SK-N-SH treated with all-trans-retinoic acid at 6 μM for 48 hours (cell line): ENCODE results near the gene LPAR5.

Experiments used
- ATAC-seq: fragments of 200-7000 bp; cut with Tn5 transposase; 3 replicates; pipeline ENCODE4 v1.9.1; 2020; ENCODE audit warnings: mild to moderate bottlenecking, moderate library complexity
- ARNTL ChIP-seq: fragments of 450-650 bp; formaldehyde crosslinking; IDR thresholded peaks from 2 replicates; pipeline ENCODE4 v1.5.0; 2020; ENCODE audit warnings: low read depth, mild to moderate bottlenecking, moderate library complexity, borderline replicate concordance
- BACH2 ChIP-seq: fragments of 250-450 bp; sonication (Bioruptor Pico); IDR thresholded peaks from 2 replicates; pipeline ENCODE4 v1.9.0; 2021; ENCODE audit warnings: mild to moderate bottlenecking, borderline replicate concordance
- CSDC2 ChIP-seq: fragments of 250-450 bp; sonication (Bioruptor Pico); IDR thresholded peaks from 2 replicates; pipeline ENCODE4 v1.5.0; 2020; ENCODE audit warnings: mild to moderate bottlenecking, moderate library complexity
- CSRNP3 ChIP-seq: fragments of 250-450 bp; sonication (Bioruptor Pico); IDR thresholded peaks from 2 replicates; pipeline ENCODE4 v1.5.1; 2021; ENCODE audit warnings: mild to moderate bottlenecking, moderate library complexity
- GLIS3 ChIP-seq: fragments of 250-450 bp; sonication (Bioruptor Pico); IDR thresholded peaks from 2 replicates; pipeline ENCODE4 v1.5.0; 2020; ENCODE audit warnings: mild to moderate bottlenecking, moderate library complexity
- ISL1 ChIP-seq: fragments of 250-450 bp; sonication (Bioruptor Pico); IDR thresholded peaks from 2 replicates; pipeline ENCODE4 v2.1.2; 2022; ENCODE audit warnings: mild to moderate bottlenecking, moderate library complexity
- PATZ1 ChIP-seq: fragments of 250-450 bp; sonication (Bioruptor Pico); IDR thresholded peaks from 2 replicates; pipeline ENCODE4 v1.8.0; 2020; ENCODE audit warnings: mild to moderate bottlenecking, moderate library complexity, borderline replicate concordance
- POU6F1 ChIP-seq: fragments of 250-450 bp; sonication (Bioruptor Pico); IDR thresholded peaks from 2 replicates; pipeline ENCODE4 v1.8.0; 2021; ENCODE audit warnings: low read depth, mild to moderate bottlenecking, moderate library complexity, borderline replicate concordance
- PPARA ChIP-seq: fragments of 250-450 bp; sonication (Bioruptor Pico); IDR thresholded peaks from 2 replicates; pipeline ENCODE4 v1.5.0; 2020; ENCODE audit warnings: mild to moderate bottlenecking, borderline replicate concordance
- SNAI2 ChIP-seq: fragments of 250-450 bp; sonication (Bioruptor Pico); IDR thresholded peaks from 2 replicates; pipeline ENCODE4 v1.5.0; 2020; ENCODE audit warnings: mild to moderate bottlenecking, moderate library complexity
- TCF4 ChIP-seq: fragments of 250-450 bp; sonication (Bioruptor Pico); IDR thresholded peaks from 2 replicates; pipeline ENCODE4 v1.8.0; 2021; ENCODE audit warnings: mild to moderate bottlenecking, moderate library complexity, borderline replicate concordance
- TSHZ2 ChIP-seq: fragments of 250-450 bp; sonication (Bioruptor Pico); IDR thresholded peaks from 2 replicates; pipeline ENCODE4 v1.5.0; 2020; ENCODE audit warnings: mild to moderate bottlenecking, moderate library complexity
- ZC3H10 ChIP-seq: fragments of 250-450 bp; sonication (Bioruptor Pico); IDR thresholded peaks from 2 replicates; pipeline ENCODE4 v1.5.1; 2021; ENCODE audit warnings: mild to moderate bottlenecking, moderate library complexity
- ZFP3 ChIP-seq: fragments of 250-450 bp; sonication (Bioruptor Pico); IDR thresholded peaks from 2 replicates; pipeline ENCODE4 v1.5.0; 2020; ENCODE audit warnings: mild to moderate bottlenecking, moderate library complexity
- ZFP30 ChIP-seq: fragments of 450-650 bp; formaldehyde crosslinking; IDR thresholded peaks from 2 replicates; pipeline ENCODE4 v1.5.0; 2022; ENCODE audit warnings: mild to moderate bottlenecking, moderate library complexity
- ZNF565 ChIP-seq: fragments of 450-650 bp; formaldehyde crosslinking; conservative IDR thresholded peaks from 2 replicates; pipeline ENCODE4 v1.5.0; 2020; ENCODE audit warnings: low read depth, mild to moderate bottlenecking, moderate library complexity
- ZNF70 ChIP-seq: fragments of 450-650 bp; formaldehyde crosslinking; IDR thresholded peaks from 2 replicates; pipeline ENCODE4 v1.5.0; 2020; ENCODE audit warnings: mild to moderate bottlenecking, moderate library complexity
- ZNF8 ChIP-seq: fragments of 450-650 bp; formaldehyde crosslinking; IDR thresholded peaks from 2 replicates; pipeline ENCODE4 v1.5.0; 2020; ENCODE audit warnings: mild to moderate bottlenecking, moderate library complexity

Gene LPAR5

GRCh38 chr12:6630736-6631135 lies 5.0 kb downstream of the LPAR5 start:
- TF ChIP-seq PATZ1 (CRISPR knock-in tag) (no peak), ARNTL (no peak), SNAI2 (CRISPR knock-in tag) (no peak), TCF4 (CRISPR knock-in tag) (peak; percentile 61; the same call in 1 of the 2 replicates), CSRNP3 (CRISPR knock-in tag) (no peak)
- no peak for ATAC-seq

- no peak for TF ChIP-seq CSRNP3 (CRISPR knock-in tag)
- no peak for TF ChIP-seq GLIS3
- TF ChIP-seq POU6F1 (CRISPR knock-in tag) = no peak
- TF ChIP-seq BACH2 = no peak
- TF ChIP-seq ZC3H10 (CRISPR knock-in tag) = no peak
- TF ChIP-seq ZFP30 (CRISPR knock-in tag) = no peak
- no peak for TF ChIP-seq TCF4 (CRISPR knock-in tag)
- no peak for TF ChIP-seq PPARA
- no peak for TF ChIP-seq ZNF8 (CRISPR knock-in tag)
- TF ChIP-seq ZFP3 (CRISPR knock-in tag) = no peak
- TF ChIP-seq PATZ1 (CRISPR knock-in tag) = no peak
- no peak for TF ChIP-seq ZNF70
- no peak for TF ChIP-seq SNAI2 (CRISPR knock-in tag)
- no peak for TF ChIP-seq TSHZ2 (CRISPR knock-in tag)
- no peak for ATAC-seq
Observed at GRCh38 chr12:6627616-6628015, 8.1 kb downstream of the LPAR5 start.

- TF ChIP-seq ISL1 (CRISPR knock-in tag) (no peak), GLIS3 (no peak), BACH2 (no peak), POU6F1 (CRISPR knock-in tag) (no peak), ZNF565 (CRISPR knock-in tag) (no peak), PPARA (no peak), ZC3H10 (CRISPR knock-in tag) (no peak), CSDC2 (CRISPR knock-in tag) (no peak), ZFP30 (CRISPR knock-in tag) (no peak)
- no peak for ATAC-seq
Observed at GRCh38 chr12:6626654-6627283, 9.0 kb downstream of the LPAR5 start.
